Skin of body (tissue), 2 donors: ENCODE results near the gene RNASE12. TPM values are rescaled to one million over a fixed set of nuclear protein-coding genes. Genes with fewer than 3 reads are reported as not detected.

Experiments
- DNase-seq: peaks from one replicate; lab custom pipeline; 2025; lab: John Stamatoyannopoulos, UW
- total RNA-seq: library from RNA; depleted of rRNA; stranded (reverse); fragments of >200 nt; gene quantifications from one replicate; pipeline ENCODE4 v1.2.3, GENCODE V29; 2014

The RNASE12 gene
- total RNA-seq, 1 donor from 2014 or later, result not detected

- DNase-seq, result no peak
Measured at GRCh38 chr14:20546877-20547276, 44.3 kb downstream of the RNASE12 start.

Other genes with a start within 250 kb of the RNASE12 start
- gene PARP2, start 247.7 kb downstream of the RNASE12 start, total RNA-seq, result 17.0 TPM
- 14.7 TPM for gene TEP1, start 177.9 kb downstream of the RNASE12 start, total RNA-seq
- 0.30 TPM for gene KLHL33, start 155.2 kb downstream of the RNASE12 start, total RNA-seq
- gene OSGEP, start 136.6 kb downstream of the RNASE12 start, total RNA-seq, result 33.6 TPM
- 60.7 TPM for gene APEX1, start 136.2 kb downstream of the RNASE12 start, total RNA-seq
- gene PIP4P1, start 129.9 kb downstream of the RNASE12 start, total RNA-seq, result 17.6 TPM
- 24.4 TPM for gene PNP, start 122.0 kb downstream of the RNASE12 start, total RNA-seq
- not detected for gene RNASE10, start 85.8 kb downstream of the RNASE12 start, total RNA-seq
- not detected for gene RNASE9, start 30.3 kb downstream of the RNASE12 start, total RNA-seq
- gene RNASE11, start 3.4 kb downstream of the RNASE12 start, total RNA-seq, result not detected
- not detected for gene OR6S1, start 50.3 kb upstream of the RNASE12 start, total RNA-seq
- gene RNASE4, start 93.2 kb upstream of the RNASE12 start, total RNA-seq, result 31.1 TPM
- gene ANG, start 97.4 kb upstream of the RNASE12 start, total RNA-seq, result 9.6 TPM
- gene EDDM3A, start 154.5 kb upstream of the RNASE12 start, total RNA-seq, result not detected
- gene EDDM3B, start 177.0 kb upstream of the RNASE12 start, total RNA-seq, result not detected
- 7.9 TPM for gene RNASE6, start 189.9 kb upstream of the RNASE12 start, total RNA-seq
- 148 TPM for gene RNASE1, start 211.5 kb upstream of the RNASE12 start, total RNA-seq